K562 (cell line): ENCODE results near the gene WASF2. TPM values are rescaled to one million over a fixed set of nuclear protein-coding genes. Genes with fewer than 3 reads are reported as not detected.
A peak's percentile ranks its signal among the peaks of the same experiment; 100 is the strongest.

Experiments
- CBX1 ChIP-seq: sonication (generic); IDR thresholded peaks from 2 replicates; pipeline ENCODE4 v1.6.1; 2016; ENCODE audit warnings: antibody characterized with exemption, low read depth, mild to moderate bottlenecking
- CBX3 ChIP-seq, 2 experiments: IDR thresholded peaks; 1 replicate in 1 of 2; 2 replicates in 1 of 2; pipeline ENCODE4 v1.6.1; 2012; ENCODE audit warnings: inconsistent platforms in 2 of 2, low read length in 2 of 2, borderline replicate concordance in 1 of 2, control low read depth in 1 of 2
- CHCHD3 ChIP-seq: fragments of 250-450 bp; sonication (Bioruptor Pico); IDR thresholded peaks from 2 replicates; pipeline ENCODE4 v2.1.2; 2022; ENCODE audit warnings: mild to moderate bottlenecking
- ERF ChIP-seq: fragments of 450-650 bp; formaldehyde crosslinking; IDR thresholded peaks from 2 replicates; pipeline ENCODE4 v1.4.0; 2020; ENCODE audit warnings: mild to moderate bottlenecking, mixed read lengths
- FOXJ3 ChIP-seq: sonication (generic); formaldehyde crosslinking; IDR thresholded peaks from 2 replicates; pipeline ENCODE4 v1.4.0; 2020; ENCODE audit warnings: mild to moderate bottlenecking, missing genetic modification reagents
- GTF2A2 ChIP-seq: IDR thresholded peaks from 2 replicates; pipeline ENCODE4 v1.6.1; 2016; ENCODE audit warnings: mild to moderate bottlenecking, missing genetic modification characterization, missing compliant biosample characterization
- HOXB6 ChIP-seq: fragments of 250-450 bp; sonication (Bioruptor Pico); IDR thresholded peaks from 2 replicates; pipeline ENCODE4 v1.5.1; 2022; ENCODE audit warnings: mild to moderate bottlenecking, borderline replicate concordance
- ILF3 ChIP-seq: fragments of 450-650 bp; IDR thresholded peaks from 2 replicates; pipeline ENCODE4 v1.6.1; 2018; ENCODE audit warnings: antibody characterized with exemption, mild to moderate bottlenecking, moderate library complexity, borderline replicate concordance
- KDM2B ChIP-seq: fragments of 250-450 bp; sonication (Bioruptor Pico); IDR thresholded peaks from 2 replicates; pipeline ENCODE4 v1.8.0; 2021; ENCODE audit warnings: mild to moderate bottlenecking, moderate library complexity
- KLF10 ChIP-seq: fragments of 250-450 bp; sonication (Bioruptor Pico); IDR thresholded peaks from 2 replicates; pipeline ENCODE4 v1.6.1; 2021; ENCODE audit warnings: matching md5 sums
- KLF13 ChIP-seq: fragments of 450-650 bp; IDR thresholded peaks from 2 replicates; pipeline ENCODE4 v1.6.1; 2016; ENCODE audit warnings: missing genetic modification characterization, low read depth, mild to moderate bottlenecking, missing compliant biosample characterization, moderate library complexity, borderline replicate concordance
- MED1 ChIP-seq: sonication (generic); formaldehyde crosslinking; IDR thresholded peaks from 2 replicates; pipeline ENCODE4 v1.8.1; 2023; ENCODE audit warnings: missing genetic modification reagents, borderline replicate concordance
- NCOR1 ChIP-seq: fragments of 450-650 bp; IDR thresholded peaks from 2 replicates; pipeline ENCODE4 v1.6.1; 2016; ENCODE audit warnings: mild to moderate bottlenecking, moderate library complexity
- NONO ChIP-seq, 2 experiments: fragments of 200-400 bp in 1 of 2; fragments of 450-650 bp in 1 of 2; formaldehyde crosslinking in 1 of 2; IDR thresholded peaks; 2 replicates each; pipeline ENCODE4 v1.6.1; 2017; ENCODE audit warnings: low read depth in 2 of 2, mild to moderate bottlenecking in 2 of 2, moderate library complexity in 2 of 2, low read length in 1 of 2
- POLR2H ChIP-seq: IDR thresholded peaks from 2 replicates; pipeline ENCODE4 v1.6.1; 2016; ENCODE audit warnings: missing genetic modification characterization, low read depth, mild to moderate bottlenecking, control low read depth, missing compliant biosample characterization, moderate library complexity
- SUPT5H ChIP-seq: fragments of 450-650 bp; IDR thresholded peaks from 2 replicates; pipeline ENCODE4 v1.6.1; 2016
- TEAD4 ChIP-seq, 2 experiments: sonication (generic) in 1 of 2; formaldehyde crosslinking in 1 of 2; IDR thresholded peaks; 2 replicates each; pipeline versions ENCODE4 v1.6.1 to v1.8.0; 2012 to 2022; ENCODE audit warnings: borderline replicate concordance in 1 of 2, inconsistent platforms in 1 of 2, low read length in 1 of 2, mild to moderate bottlenecking in 1 of 2, missing genetic modification reagents in 1 of 2
- ZBTB1 ChIP-seq: sonication (generic); formaldehyde crosslinking; IDR thresholded peaks from 2 replicates; pipeline ENCODE4 v1.8.1; 2023; ENCODE audit warnings: missing genetic modification reagents, low read depth, mild to moderate bottlenecking, borderline replicate concordance
- ZBTB8A ChIP-seq: fragments of 450-650 bp; IDR thresholded peaks from 2 replicates; pipeline ENCODE4 v1.6.1; 2018; ENCODE audit warnings: mild to moderate bottlenecking, moderate library complexity; ENCODE audit not compliant: partially characterized antibody
- ZNF143 ChIP-seq: sonication (generic); formaldehyde crosslinking; IDR thresholded peaks from 2 replicates; pipeline ENCODE4 v1.9.0; 2022; ENCODE audit warnings: mild to moderate bottlenecking, missing genetic modification reagents
- ZNF586 ChIP-seq: fragments of 450-650 bp; formaldehyde crosslinking; conservative IDR thresholded peaks from 2 replicates; pipeline ENCODE4 v1.4.0; 2020; ENCODE audit warnings: mild to moderate bottlenecking, moderate library complexity
- ZNF668 ChIP-seq: fragments of 250-450 bp; sonication (Bioruptor Pico); IDR thresholded peaks from 2 replicates; pipeline ENCODE4 v1.8.0; 2022; ENCODE audit warnings: mild to moderate bottlenecking, inconsistent platforms
- polyA plus RNA-seq, 8 experiments: library from polyadenylated mRNA; depleted of rRNA in 4 of 8; stranded (reverse) in 5 of 8; unstranded in 3 of 8; fragments of >200 nt; fragmentation: Nextera tagmentation in 2 of 8; fragmentation: Illumina TruSeq in 1 of 8; extraction: Ambion mirVana in 2 of 8; extraction: Trizol in 1 of 8; gene quantifications; 2 replicates each; pipeline versions ENCODE4 v1.2.1 to v1.2.3, GENCODE V29; 2011 to 2014; ENCODE audit warnings: inconsistent platforms in 1 of 8, missing spikeins in 1 of 8
- total RNA-seq, 7 experiments: library from RNA; depleted of rRNA in 6 of 7; stranded (reverse); fragments of >200 nt in 6 of 7; fragmentation: Illumina TruSeq in 2 of 7; extraction: Trizol in 2 of 7; gene quantifications; 2 replicates each; pipeline versions ENCODE4 v1.2.1 to v1.2.3, GENCODE V29; 2011 to 2021; ENCODE audit warnings: low replicate concordance in 1 of 7
- TF ChIP-seq, protein P1 (sequence below): fragments of 250-450 bp; sonication (Bioruptor Pico); IDR thresholded peaks from 2 replicates; pipeline ENCODE4 v1.8.0; 2021; ENCODE audit warnings: moderate library complexity, mild to moderate bottlenecking, inconsistent platforms
- TF ChIP-seq, protein P2 (sequence below): fragments of 250-450 bp; sonication (Bioruptor Pico); IDR thresholded peaks from 2 replicates; pipeline ENCODE4 v1.5.0; 2021
- TF ChIP-seq, protein P3 (sequence below): fragments of 250-450 bp; sonication (Bioruptor Pico); IDR thresholded peaks from 2 replicates; pipeline ENCODE4 v1.8.0; 2021; ENCODE audit warnings: moderate library complexity, mild to moderate bottlenecking, inconsistent platforms

WASF2 gene
- total and polyA plus RNA-seq, 9 of the 15 experiments (the other 6 are each of a cell fraction or from before 2014, with no cell fraction given) = 8.2 to 163 (median 31.2) TPM

- no peak for TF ChIP-seq KLF10 (CRISPR knock-in tag)
- TF ChIP-seq HOXB6 (CRISPR knock-in tag) = no peak
- peak; percentile 86 for TF ChIP-seq CBX1
- peak; percentile 26 for TF ChIP-seq NCOR1
- no peak for TF ChIP-seq ZNF668 (CRISPR knock-in tag)
- TF ChIP-seq KDM2B (CRISPR knock-in tag) = peak; percentile 33; the same call in 1 of the 2 replicates
- TF ChIP-seq GTF2A2 (tag) = peak; percentile 76; the same call in 1 of the 2 replicates
- TF ChIP-seq CHCHD3 (CRISPR knock-in tag) = 0 out of 2 replicates have a peak, but pooled peaks have one; percentile 30
- 0 out of 2 replicates have a peak, but pooled peaks have one; percentile 37 for TF ChIP-seq ZNF586 (CRISPR knock-in tag)
- no peak for TF ChIP-seq FOXJ3 (CRISPR knock-in tag)
- TF ChIP-seq ZBTB1 = peak; percentile 10; the same call in 1 of the 2 replicates
- TF ChIP-seq, protein P1, sequence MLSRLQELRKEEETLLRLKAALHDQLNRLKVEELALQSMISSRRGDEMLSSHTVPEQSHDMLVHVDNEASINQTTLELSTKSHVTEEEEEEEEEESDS (CRISPR knock-in tag) = no peak
- TF ChIP-seq KLF13 (tag) = peak; percentile 83
- no peak for TF ChIP-seq MED1 (CRISPR knock-in tag)
- TF ChIP-seq ILF3 = no peak; the same call in 1 of the 2 replicates
- no peak; the same call in none of the 2 replicates for TF ChIP-seq TEAD4 (IDR thresholded peaks at IDR 0.05; ENCODE audit: low read length)
- no peak for TF ChIP-seq TEAD4 (CRISPR knock-in tag; IDR thresholded peaks at IDR 0.05; ENCODE audit: borderline replicate concordance)
- TF ChIP-seq CBX3 (IDR thresholded peaks at IDR 0.05; ENCODE audit: borderline replicate concordance in 1 of 2, low read length in 2 of 2) = no peak
- TF ChIP-seq NONO (IDR thresholded peaks at IDR 0.05; ENCODE audit: low read depth in 2 of 2, low read length in 1 of 2) = peak; percentile 86 to 100
- no peak for TF ChIP-seq ZNF143 (CRISPR knock-in tag)
- TF ChIP-seq SUPT5H = peak; percentile 94
- no peak for TF ChIP-seq ZBTB8A
- TF ChIP-seq, protein P2, sequence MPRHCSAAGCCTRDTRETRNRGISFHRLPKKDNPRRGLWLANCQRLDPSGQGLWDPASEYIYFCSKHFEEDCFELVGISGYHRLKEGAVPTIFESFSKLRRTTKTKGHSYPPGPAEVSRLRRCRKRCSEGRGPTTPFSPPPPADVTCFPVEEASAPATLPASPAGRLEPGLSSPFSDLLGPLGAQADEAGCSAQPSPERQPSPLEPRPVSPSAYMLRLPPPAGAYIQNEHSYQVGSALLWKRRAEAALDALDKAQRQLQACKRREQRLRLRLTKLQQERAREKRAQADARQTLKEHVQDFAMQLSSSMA (CRISPR knock-in tag) = peak; percentile 73; the same call in 1 of the 2 replicates
- peak; percentile 84 for TF ChIP-seq POLR2H (tag)
- TF ChIP-seq ERF (CRISPR knock-in tag) = peak; percentile 86; the same call in 1 of the 2 replicates
- TF ChIP-seq, protein P3, sequence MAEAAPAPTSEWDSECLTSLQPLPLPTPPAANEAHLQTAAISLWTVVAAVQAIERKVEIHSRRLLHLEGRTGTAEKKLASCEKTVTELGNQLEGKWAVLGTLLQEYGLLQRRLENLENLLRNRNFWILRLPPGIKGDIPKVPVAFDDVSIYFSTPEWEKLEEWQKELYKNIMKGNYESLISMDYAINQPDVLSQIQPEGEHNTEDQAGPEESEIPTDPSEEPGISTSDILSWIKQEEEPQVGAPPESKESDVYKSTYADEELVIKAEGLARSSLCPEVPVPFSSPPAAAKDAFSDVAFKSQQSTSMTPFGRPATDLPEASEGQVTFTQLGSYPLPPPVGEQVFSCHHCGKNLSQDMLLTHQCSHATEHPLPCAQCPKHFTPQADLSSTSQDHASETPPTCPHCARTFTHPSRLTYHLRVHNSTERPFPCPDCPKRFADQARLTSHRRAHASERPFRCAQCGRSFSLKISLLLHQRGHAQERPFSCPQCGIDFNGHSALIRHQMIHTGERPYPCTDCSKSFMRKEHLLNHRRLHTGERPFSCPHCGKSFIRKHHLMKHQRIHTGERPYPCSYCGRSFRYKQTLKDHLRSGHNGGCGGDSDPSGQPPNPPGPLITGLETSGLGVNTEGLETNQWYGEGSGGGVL (CRISPR knock-in tag) = no peak
These were observed at the start of gene WASF2 (continued) for GRCh38 chr1:27489973-27490741.
